ENCODE results near the gene TBCE.

DNA sequence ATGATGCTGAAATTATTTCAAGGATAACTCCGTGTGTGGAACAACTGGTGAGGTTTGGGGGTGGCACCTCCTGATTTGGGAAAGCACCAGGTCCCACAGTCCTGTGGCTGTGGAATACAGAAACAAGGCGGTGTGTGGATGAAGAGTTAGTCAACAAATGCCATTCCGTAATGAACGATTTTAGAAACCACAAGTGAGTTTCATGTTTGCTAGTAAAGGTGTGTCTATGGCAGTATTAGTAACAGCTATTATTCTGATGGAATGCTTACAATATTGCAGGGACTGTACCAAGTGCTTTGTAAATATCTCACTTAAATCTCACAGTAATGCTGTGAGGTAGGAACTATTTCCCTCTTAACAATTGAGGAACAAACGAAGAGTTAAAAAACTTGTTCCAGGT lies 83.2 kb downstream of the TBCE start:
- TF ChIP-seq, protein P1, sequence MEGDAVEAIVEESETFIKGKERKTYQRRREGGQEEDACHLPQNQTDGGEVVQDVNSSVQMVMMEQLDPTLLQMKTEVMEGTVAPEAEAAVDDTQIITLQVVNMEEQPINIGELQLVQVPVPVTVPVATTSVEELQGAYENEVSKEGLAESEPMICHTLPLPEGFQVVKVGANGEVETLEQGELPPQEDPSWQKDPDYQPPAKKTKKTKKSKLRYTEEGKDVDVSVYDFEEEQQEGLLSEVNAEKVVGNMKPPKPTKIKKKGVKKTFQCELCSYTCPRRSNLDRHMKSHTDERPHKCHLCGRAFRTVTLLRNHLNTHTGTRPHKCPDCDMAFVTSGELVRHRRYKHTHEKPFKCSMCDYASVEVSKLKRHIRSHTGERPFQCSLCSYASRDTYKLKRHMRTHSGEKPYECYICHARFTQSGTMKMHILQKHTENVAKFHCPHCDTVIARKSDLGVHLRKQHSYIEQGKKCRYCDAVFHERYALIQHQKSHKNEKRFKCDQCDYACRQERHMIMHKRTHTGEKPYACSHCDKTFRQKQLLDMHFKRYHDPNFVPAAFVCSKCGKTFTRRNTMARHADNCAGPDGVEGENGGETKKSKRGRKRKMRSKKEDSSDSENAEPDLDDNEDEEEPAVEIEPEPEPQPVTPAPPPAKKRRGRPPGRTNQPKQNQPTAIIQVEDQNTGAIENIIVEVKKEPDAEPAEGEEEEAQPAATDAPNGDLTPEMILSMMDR (IDR thresholded peaks at IDR 0.05; ENCODE audit: poor library complexity, severe bottlenecking), result no peak
- no peak for TF ChIP-seq EP300 (conservative IDR thresholded peaks at IDR 0.05; ENCODE audit: poor library complexity, severe bottlenecking)

Measured in neural cell (in vitro differentiated cells).